PC-3 (cell line): Measurements from ENCODE around the gene MED22.

Experiments
- EZH2 ChIP-seq: fragments of 300-600 bp; sonication (generic); IDR thresholded peaks from one replicate; pipeline ENCODE4 v1.6.1; 2017; ENCODE audit warnings: antibody characterized with exemption, mild to moderate bottlenecking, low read length; ENCODE audit not compliant: unreplicated experiment
- TF ChIP-seq, protein P1 (sequence below): fragments of 300-600 bp; sonication (generic); conservative IDR thresholded peaks from 2 replicates; pipeline ENCODE4 v1.5.1; 2017; ENCODE audit warnings: antibody characterized with exemption, low read depth, mild to moderate bottlenecking, low read length

DNA sequence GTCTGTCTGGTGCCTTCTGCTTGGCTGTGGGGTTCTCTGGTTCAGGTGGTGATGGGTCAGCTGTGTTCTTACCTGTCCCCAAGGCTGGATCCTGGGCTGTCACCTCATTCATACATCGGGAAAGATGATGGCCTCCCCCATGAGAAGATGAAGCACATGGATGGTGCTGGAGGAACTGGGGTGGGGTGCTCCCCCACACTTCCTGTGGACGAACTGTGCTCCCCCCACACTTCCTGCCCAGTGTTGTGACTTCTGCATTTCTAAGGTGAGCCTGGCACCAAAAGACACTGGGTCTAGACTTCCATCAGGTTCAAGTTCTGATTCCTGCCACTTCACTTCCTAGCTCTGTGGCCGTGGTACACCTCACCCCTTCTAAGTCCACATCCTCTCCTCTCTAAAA, 7.7 kb downstream of the MED22 start:
- TF ChIP-seq, protein P1, sequence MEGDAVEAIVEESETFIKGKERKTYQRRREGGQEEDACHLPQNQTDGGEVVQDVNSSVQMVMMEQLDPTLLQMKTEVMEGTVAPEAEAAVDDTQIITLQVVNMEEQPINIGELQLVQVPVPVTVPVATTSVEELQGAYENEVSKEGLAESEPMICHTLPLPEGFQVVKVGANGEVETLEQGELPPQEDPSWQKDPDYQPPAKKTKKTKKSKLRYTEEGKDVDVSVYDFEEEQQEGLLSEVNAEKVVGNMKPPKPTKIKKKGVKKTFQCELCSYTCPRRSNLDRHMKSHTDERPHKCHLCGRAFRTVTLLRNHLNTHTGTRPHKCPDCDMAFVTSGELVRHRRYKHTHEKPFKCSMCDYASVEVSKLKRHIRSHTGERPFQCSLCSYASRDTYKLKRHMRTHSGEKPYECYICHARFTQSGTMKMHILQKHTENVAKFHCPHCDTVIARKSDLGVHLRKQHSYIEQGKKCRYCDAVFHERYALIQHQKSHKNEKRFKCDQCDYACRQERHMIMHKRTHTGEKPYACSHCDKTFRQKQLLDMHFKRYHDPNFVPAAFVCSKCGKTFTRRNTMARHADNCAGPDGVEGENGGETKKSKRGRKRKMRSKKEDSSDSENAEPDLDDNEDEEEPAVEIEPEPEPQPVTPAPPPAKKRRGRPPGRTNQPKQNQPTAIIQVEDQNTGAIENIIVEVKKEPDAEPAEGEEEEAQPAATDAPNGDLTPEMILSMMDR, result no peak
- no peak for TF ChIP-seq EZH2
